HepG2 (cell line): ENCODE data around the gene SPRYD3. TPM values are rescaled to one million over a fixed set of nuclear protein-coding genes. Genes with fewer than 3 reads are reported as not detected.
A peak's percentile ranks its signal among the peaks of the same experiment; 100 is the strongest.

ENCODE experiments used
- FOXP1 ChIP-seq, 2 experiments: fragments of 450-650 bp in 1 of 2; IDR thresholded peaks; 2 replicates each; pipeline ENCODE4 v1.6.1; 2017 to 2018; ENCODE audit warnings: antibody characterized with exemption in 1 of 2
- IRF2 ChIP-seq: IDR thresholded peaks from 2 replicates; pipeline ENCODE4 v1.6.1; 2018; ENCODE audit warnings: missing genetic modification reagents, missing compliant biosample characterization
- KIAA2018 ChIP-seq: sonication (generic); formaldehyde crosslinking; IDR thresholded peaks from 2 replicates; pipeline ENCODE4 v1.5.0; 2020; ENCODE audit warnings: mild to moderate bottlenecking, missing genetic modification reagents, borderline replicate concordance
- KLF9 ChIP-seq: IDR thresholded peaks from 2 replicates; pipeline ENCODE4 v1.6.1; 2016; ENCODE audit warnings: low read depth
- LCORL ChIP-seq, 2 experiments: fragments of 450-650 bp in 1 of 2; sonication (generic) in 1 of 2; formaldehyde crosslinking in 1 of 2; IDR thresholded peaks; 2 replicates each; pipeline versions ENCODE4 v1.5.0 to v1.6.1; 2017 to 2020; ENCODE audit warnings: antibody characterized with exemption in 1 of 2, missing genetic modification reagents in 1 of 2
- LRRFIP1 ChIP-seq: sonication (generic); formaldehyde crosslinking; conservative IDR thresholded peaks from 2 replicates; pipeline ENCODE4 v1.4.0; 2020; ENCODE audit warnings: missing genetic modification reagents
- MLLT10 ChIP-seq: sonication (generic); formaldehyde crosslinking; IDR thresholded peaks from 2 replicates; pipeline ENCODE4 v1.4.0; 2020; ENCODE audit warnings: missing genetic modification reagents
- SP2 ChIP-seq: sonication (generic); formaldehyde crosslinking; IDR thresholded peaks from 2 replicates; pipeline ENCODE4 v1.5.1; 2020; ENCODE audit warnings: mild to moderate bottlenecking, missing genetic modification reagents
- TERF1 ChIP-seq: sonication (generic); formaldehyde crosslinking; IDR thresholded peaks from 2 replicates; pipeline ENCODE4 v1.8.0; 2022; ENCODE audit warnings: mild to moderate bottlenecking, missing genetic modification reagents, moderate library complexity
- ZMYM3 ChIP-seq: sonication (generic); formaldehyde crosslinking; IDR thresholded peaks from 2 replicates; pipeline ENCODE4 v1.5.1; 2020; ENCODE audit warnings: mild to moderate bottlenecking, missing genetic modification reagents
- ZNF33A ChIP-seq: sonication (generic); formaldehyde crosslinking; IDR thresholded peaks from 2 replicates; pipeline ENCODE4 v1.5.1; 2020; ENCODE audit warnings: missing genetic modification reagents, mild to moderate bottlenecking, moderate library complexity, borderline replicate concordance
- ZSCAN30 ChIP-seq: sonication (generic); formaldehyde crosslinking; IDR thresholded peaks from 2 replicates; pipeline ENCODE4 v1.5.0; 2020; ENCODE audit warnings: mild to moderate bottlenecking, missing genetic modification reagents
- ZXDC ChIP-seq: sonication (generic); formaldehyde crosslinking; IDR thresholded peaks from 2 replicates; pipeline ENCODE4 v1.5.0; 2020; ENCODE audit warnings: mild to moderate bottlenecking, missing genetic modification reagents
- polyA plus RNA-seq, 8 experiments: library from polyadenylated mRNA; depleted of rRNA in 3 of 8; stranded (reverse) in 7 of 8; unstranded in 1 of 8; fragments of >200 nt; fragmentation: Illumina TruSeq in 4 of 8; extraction: Trizol in 4 of 8; gene quantifications; 2 replicates each; pipeline versions ENCODE4 v1.2.1 to v1.2.3, GENCODE V29; 2011 to 2016; ENCODE audit warnings: low read depth in 4 of 8, missing spikeins in 1 of 8, mixed read lengths in 1 of 8; ENCODE audit not compliant: insufficient read depth in 1 of 8
- total RNA-seq, 5 experiments: library from RNA; depleted of rRNA; stranded (reverse); fragments of >200 nt; fragmentation: Illumina TruSeq; extraction: Trizol; gene quantifications; 2 replicates each; pipeline ENCODE4 v1.2.3, GENCODE V29; 2016; ENCODE audit warnings: low read depth in 1 of 5

SPRYD3 gene
- total and polyA plus RNA-seq, 2 of the 13 experiments (the other 11 are each of a cell fraction or from before 2014, with no cell fraction given): 9.0 to 9.2 TPM

GRCh38 chr12:53053218-53054111 lies 25.7 kb downstream of the SPRYD3 start (continued):
- TF ChIP-seq TERF1 (CRISPR knock-in tag) (no peak), SP2 (no peak), KLF9 (CRISPR knock-in tag) (no peak), ZNF33A (no peak), ZXDC (no peak), ZSCAN30 (CRISPR knock-in tag) (no peak), KIAA2018 (CRISPR knock-in tag) (no peak), ZMYM3 (CRISPR knock-in tag) (peak; percentile 29; the same call in 1 of the 2 replicates), MLLT10 (no peak), LCORL (IDR thresholded peaks at IDR 0.05) (no peak), LCORL (CRISPR knock-in tag; IDR thresholded peaks at IDR 0.05) (peak; percentile 42; the same call in 1 of the 2 replicates), LRRFIP1 (CRISPR knock-in tag) (no peak), IRF2 (CRISPR knock-in tag) (peak; percentile 71; the same call in 1 of the 2 replicates), FOXP1 (IDR thresholded peaks at IDR 0.05) (no peak), FOXP1 (CRISPR knock-in tag; IDR thresholded peaks at IDR 0.05) (no peak)
